ENCODE measurements around the gene JMJD8.

The JMJD8 gene

DNA sequence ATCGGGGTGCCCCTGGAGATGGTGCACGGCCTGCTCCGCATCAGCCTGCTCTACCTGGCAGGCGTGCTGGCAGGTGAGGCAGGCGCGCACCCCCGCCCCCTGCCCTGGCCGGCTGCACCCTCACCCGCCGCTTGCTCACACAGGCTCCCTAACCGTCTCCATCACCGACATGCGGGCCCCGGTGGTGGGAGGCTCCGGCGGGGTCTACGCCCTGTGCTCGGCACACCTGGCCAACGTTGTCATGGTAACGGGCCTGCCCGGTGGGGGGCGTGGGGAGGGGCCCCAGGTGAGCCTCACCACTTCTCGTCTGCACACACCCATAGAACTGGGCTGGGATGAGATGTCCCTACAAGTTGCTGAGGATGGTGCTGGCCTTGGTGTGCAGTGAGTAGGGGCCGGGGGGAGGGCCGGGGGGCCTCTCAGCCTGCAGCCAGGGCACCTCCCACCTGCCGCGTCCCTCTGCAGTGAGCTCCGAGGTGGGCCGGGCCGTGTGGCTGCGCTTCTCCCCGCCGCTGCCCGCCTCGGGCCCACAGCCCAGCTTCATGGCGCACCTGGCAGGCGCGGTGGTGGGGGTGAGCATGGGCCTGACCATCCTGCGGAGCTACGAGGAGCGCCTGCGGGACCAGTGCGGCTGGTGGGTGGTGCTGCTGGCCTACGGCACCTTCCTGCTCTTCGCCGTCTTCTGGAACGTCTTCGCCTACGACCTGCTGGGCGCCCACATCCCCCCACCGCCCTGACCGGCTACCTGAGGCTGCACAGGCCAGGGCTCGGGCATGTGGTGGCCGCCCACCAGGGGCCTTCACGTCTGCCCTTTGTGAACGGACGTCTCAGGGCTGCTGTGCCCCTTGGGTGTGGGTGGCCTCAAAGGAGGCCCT lies 6.6 kb downstream of the JMJD8 start:
- DNase-seq (ENCODE audit: low spot score) = no peak

DNA sequence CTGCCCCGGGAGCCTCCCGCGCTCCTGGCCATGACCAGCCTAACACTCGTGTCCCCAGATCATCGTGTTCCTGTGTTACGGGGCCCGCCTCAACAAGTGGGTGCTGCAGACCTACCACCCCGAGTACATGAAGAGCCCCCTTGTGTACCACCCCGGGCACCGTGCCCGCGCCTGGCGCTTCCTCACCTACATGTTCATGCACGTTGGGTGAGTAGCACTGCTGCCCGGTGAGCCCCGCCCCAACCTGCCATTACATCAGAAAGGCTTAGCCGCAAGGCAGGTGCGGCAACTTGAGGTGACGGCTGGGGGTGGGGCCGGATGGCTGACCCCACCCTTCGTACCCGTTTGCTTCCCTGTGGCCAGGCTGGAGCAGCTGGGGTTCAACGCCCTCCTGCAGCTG lies 7.2 kb downstream of the JMJD8 start:
- DNase-seq (ENCODE audit: low spot score) = no peak

DNA sequence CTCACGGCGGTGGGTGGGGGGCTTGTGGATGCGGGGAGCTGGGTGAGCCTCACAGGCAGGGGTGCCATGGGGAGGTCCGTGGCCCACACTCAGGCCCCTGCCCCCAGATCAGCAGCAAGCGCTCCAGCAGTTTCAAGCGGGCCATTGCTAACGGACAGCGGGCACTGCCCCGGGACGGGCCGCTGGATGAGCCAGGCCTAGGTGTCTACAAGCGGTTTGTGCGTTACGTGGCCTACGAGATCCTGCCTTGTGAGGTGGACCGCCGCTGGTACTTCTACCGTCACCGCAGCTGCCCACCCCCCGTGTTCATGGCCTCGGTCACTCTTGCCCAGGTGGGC lies 7.6 kb downstream of the JMJD8 start:
- DNase-seq (ENCODE audit: low spot score) = no peak

DNA sequence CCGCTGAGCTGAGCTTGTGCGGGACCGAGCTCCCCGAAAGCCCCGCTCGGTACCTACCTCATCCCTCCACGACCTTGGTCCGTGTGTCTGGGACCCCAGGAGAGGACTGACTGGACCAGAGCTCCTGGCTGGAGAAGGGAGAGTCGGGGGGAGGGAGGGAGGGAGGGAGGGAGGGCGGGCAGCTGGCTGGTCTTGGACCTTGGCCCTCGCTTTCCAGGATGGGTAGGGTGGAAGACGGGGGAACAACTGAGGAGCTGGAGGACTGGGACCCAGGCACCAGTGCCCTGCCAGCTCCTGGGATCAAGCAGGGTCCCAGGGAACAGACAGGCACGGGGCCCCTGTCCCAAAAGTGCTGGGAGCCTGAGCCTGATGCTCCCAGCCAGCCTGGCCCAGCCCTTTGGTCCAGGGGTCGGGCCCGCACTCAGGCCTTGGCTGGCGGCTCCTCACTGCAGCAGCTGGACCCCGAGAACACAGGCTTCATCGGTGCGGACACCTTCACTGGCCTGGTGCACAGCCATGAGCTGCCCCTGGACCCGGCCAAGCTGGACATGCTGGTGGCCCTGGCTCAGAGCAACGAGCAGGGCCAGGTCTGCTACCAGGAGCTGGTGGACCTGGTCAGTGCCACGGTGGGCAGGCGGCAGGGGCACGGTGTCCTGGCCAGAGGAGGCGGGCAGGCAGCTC lies 8.1 kb downstream of the JMJD8 start:
- DNase-seq (ENCODE audit: low spot score) = no peak

DNA sequence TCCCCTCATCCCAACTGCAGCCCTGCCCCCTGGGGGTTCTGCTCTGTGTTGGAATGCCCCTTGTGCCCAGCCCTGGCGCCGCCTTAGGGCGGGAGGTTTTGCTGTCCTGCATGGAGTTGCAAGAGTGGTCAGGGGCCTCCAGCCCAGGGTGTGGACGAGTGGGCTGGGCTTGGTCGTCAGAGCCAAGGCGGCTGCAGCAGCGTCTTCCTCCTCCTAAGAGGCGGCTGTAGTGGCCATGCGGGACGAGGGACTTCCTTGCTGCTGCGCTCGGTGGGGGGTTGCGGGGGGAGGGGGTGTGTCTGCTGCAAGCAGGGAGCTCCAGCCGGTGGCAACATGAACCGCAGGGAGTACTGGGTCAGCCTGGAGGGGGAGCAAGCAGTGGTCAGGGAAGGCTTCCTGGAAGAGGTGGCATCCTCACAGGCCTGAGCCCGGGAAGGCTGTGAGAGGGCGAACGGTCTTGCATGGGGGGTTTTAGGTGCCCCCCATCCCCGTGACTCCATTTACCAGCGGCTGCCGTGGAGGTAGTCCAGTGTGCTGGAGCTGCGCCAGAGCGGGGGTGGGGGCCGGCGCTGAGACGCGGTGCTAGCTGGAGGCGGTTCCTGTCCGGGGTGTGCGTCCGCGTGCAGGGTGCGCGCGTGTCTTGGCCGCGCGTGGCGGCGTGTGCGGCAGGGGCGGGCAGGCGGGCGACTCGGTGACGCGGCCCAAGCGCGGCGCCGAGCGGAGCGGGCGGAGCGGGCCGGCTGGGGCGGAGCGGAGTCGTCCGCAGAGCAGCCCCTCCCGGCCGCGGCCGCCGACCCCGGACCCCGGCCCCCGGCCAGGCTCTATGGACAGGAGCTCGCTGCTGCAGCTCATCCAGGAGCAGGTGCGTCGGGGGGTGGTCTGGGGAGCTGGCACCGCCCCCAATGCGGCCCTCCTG lies 8.9 kb downstream of the JMJD8 start, which contains the start of gene RHBDL1:
TSS of gene RHBDL1 (plus strand) at position 704 of the 916 bp plus-strand sequence. CDS start at position 824, 120 bp downstream.
- DNase-seq (ENCODE audit: low spot score) = no peak

DNA sequence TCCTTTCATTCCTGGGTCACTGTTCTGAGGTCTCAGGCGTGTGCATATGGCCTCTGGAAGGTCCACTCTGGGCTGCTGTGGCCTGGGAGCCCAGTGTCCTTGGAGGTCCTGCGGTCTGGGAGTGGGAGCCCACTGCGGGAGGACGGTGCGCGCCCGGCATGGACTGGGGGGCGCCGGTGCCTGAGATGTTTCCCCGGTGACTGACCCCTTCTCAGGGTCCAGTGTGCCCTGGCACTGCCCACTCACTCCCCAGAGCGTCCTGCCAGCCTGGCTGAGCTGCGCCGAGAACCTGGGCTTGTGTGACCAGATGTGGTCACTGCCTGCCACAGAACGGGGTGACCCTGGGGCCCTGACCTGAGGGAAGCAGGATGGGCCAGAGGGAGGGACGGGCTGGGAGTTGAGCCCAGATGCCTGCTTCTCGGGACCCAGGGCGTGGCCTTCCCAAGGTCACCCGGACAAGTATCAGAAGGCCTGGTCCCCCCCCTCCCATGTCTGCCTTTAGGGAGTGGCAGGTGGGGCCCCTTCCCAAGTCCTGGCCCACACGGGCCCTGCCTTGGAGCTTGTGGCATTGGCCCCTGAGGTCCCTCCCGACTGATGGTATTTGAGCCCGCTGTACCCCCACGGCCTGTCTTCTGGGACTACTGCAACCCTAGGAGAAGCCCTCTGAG lies 9.8 kb downstream of the JMJD8 start:
- DNase-seq (ENCODE audit: low spot score) = no peak

DNA sequence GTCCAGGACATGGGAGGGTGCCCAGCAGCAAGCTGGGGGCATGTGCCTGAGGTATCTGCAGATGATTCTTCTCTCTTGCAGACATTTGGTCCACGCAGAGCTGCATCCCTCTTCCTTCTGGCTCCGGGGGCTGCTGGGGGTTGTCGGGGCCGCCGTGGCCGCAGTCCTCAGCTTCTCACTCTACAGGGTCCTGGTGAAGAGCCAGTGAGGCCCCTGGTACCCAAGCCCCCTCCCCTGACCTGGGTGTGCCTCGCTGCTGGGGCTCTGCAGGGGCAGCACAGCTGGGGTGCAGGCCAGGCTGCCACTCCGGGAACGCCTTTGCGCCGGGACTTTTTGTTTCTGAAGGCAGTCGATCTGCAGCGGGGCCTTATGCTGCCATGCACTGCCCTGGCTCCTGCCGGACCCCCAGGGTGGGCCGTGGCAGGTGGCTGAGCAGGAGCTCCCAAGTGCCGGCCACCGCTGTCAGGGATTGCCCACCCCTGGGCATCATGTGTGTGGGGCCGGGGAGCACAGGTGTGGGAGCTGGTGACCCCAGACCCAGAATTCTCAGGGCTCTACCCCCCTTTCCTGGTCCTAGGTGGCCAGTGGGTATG lies 10.6 kb downstream of the JMJD8 start:
- no peak for DNase-seq (ENCODE audit: low spot score)

DNA sequence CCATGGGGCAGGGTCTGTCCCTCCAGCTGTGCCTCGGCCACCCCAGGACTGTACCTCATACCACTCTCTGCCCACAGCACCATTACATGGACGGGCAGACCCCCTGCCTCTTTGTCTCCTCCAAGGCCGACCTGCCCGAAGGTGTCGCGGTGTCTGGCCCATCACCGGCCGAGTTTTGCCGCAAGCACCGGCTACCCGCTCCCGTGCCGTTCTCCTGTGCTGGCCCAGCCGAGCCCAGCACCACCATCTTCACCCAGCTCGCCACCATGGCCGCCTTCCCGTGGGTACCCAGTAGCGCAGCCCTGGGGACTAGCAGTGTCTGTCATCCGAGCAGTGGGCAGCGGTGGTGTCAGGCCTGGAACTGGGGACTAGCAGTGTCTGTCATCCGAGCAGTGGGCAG lies 11.3 kb downstream of the JMJD8 start:
- no peak for DNase-seq (ENCODE audit: low spot score)

DNA sequence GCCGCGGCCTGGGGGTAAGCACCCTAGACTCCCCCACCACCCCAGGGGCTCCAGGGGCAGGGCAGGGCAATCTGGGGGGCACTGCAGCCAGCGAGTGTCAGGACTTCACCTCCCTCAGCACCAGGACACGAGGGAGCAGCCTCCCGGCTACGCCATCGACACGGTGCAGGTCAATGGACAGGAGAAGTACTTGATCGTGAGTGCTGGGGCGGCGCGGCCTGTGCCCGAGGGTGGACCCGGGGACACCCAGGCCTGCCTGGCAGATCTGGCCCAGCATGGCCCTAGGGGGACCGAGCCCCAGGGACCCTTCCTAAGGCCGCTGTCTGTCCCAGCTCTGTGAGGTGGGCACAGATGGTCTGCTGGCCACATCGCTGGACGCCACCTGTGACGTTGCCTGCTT lies 11.8 kb downstream of the JMJD8 start:
- DNase-seq (ENCODE audit: low spot score) = no peak

DNA sequence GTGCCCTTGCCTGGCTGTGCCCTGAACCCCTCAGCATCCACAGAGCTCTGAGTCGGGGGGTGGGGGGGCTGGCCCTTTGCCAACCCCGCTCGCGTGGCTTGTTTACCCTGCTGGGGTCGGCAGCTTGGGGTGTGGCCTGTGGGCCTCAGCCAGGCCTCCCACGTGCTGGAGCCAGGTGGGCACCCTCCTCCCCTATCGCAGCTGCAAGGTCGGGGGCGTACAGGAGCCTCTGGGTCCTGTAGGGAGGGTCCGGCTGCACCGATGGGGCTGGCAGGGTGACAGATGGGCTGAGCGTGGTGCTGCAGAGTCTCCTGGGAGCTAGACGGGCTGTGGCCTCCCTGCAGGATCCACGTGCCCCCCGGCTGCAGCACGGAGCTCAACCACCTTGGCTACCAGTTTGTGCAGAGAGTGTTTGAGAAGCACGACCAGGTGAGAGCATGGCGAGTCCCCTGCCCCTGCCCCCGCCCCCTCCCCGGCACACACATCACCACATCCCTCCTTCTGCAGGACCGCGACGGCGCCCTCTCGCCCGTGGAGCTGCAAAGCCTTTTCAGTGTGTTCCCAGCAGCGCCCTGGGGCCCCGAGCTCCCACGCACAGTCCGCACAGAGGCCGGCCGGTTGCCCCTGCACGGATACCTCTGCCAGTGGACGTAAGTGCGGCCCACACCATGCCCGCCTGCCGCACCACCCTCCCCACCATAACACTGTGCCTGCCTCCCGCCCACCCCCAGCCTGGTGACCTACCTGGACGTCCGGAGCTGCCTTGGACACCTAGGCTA lies 12.6 kb downstream of the JMJD8 start:
- DNase-seq (ENCODE audit: low spot score) = no peak

DNA sequence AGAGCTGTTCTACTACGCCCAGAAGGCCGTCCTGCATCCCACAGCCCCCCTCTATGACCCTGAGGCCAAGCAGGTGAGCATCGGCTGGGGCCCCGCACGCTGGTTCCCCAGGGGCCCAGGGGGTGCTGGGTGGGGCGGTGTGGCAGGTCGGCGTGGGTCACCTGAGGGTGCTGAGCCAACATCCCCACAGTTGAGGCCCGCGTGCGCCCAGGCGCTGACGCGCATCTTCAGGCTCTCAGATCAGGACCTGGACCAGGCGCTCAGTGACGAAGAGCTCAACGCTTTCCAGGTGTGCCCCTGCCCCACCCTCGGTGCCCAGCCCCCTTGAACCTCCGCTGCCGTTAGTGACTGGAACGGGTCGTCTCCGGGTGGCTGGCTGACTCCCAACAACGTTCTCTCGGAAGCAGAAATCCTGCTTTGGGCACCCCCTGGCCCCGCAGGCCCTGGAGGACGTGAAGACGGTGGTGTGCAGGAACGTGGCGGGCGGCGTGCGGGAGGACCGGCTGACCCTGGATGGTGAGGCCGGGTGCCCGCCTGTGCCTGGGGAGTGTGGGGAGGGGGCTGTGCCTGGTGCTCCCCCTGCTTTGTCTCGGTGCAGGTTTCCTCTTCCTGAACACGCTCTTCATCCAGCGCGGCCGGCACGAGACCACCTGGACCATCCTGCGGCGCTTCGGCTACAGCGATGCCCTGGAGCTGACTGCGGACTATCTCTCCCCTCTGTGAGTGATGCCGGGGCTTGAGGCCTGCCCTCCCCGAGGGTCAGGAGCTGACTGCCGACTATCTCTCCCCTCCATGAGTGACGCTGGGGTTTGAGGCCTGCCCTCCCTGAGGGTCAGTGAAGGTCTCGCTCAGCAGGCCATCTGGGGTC lies 13.4 kb downstream of the JMJD8 start:
- no peak for DNase-seq (ENCODE audit: low spot score)

DNA sequence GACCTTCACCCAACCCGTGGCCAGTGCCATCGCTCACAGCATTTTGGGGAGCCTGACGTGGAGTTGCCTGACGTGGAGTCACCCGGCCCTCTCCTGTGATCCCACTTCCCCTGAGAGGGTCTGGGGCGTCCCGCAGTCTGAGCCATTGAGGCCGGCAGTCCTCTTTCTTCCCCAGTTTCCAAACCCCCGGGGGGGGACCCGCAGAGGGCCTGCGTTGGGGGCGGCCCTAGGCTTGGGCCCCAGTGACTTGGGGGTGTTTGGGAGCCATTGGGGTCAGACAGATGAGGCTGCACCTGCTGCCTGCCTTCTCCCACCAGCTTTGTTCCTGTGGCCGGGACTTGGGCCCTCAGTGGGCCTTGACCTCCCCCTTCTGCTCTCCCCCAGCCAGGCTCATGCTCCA lies 14.5 kb downstream of the JMJD8 start:
- DNase-seq (ENCODE audit: low spot score) = no peak

DNA sequence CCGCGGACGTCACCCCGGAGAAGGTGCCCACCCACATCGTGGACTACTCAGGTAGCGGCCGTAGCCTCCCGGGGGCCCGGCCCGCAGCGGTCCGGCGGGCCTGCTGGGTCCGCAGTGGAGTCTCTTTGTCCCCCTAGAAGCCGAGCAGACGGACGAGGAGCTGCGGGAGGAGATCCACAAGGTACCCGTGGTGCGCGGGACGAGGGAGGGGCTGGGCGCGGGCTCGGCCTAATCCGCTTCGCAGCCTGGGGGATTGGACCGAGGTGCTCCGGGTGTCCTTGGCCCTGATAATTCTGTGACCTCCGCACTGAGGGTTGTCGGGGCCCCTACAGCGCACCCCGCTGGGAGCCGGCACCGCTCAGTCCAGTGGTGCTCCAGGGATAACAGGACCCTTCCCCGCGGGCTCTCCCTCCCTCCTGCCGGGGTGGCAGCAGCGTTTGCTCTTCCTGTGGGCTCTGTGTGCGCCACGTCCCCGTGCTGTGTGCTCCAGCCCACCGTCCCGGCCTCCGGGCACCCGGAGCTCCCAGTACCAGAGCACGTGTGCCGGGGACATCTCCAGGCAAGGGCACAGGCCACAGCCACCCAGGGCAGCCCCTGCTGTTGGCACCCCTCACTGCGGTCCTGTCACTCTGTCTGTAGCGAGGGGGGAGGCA lies 15.5 kb downstream of the JMJD8 start:
- DNase-seq (ENCODE audit: low spot score) = no peak

DNA sequence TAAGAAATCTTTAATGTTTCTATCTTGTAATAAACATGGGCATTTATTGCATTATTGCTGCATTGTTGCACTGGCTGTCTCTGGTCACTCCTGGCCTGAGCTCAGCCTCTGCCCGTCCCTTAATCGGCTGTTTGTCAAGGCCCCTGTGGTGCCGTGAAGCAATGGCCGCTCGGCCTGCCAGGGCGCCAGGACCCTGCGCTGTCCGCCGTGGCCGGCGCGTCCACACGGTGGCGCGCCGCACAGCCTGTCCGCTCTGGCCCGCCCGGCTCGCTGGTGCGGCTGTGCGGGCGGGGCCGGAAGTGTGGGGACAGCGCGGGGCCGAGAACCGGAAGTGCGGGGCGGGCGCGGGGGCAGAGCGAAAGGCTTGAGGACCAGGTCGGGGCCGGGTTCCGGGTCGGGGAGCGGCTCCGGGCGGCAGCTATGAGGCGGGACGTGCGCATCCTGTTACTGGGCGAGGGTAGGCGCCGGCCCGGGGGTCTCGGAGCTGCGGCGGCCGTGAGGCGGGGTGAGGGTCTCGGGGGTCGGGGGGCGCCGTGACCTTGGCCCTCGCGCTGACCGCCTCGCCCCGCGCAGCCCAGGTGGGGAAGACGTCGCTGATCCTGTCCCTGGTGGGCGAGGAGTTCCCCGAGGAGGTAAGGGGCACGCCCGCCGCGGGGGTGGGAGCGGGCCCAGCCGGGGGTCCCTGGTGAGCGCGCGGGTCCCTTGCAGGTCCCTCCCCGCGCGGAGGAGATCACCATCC lies 16.2 kb downstream of the JMJD8 start, which contains the start of gene RHOT2:
TSS of gene RHOT2 (plus strand) at position 353 of the 739 bp plus-strand sequence. CDS start at position 421, 68 bp downstream.
- peak; percentile 89 for DNase-seq (ENCODE audit: low spot score)

DNA sequence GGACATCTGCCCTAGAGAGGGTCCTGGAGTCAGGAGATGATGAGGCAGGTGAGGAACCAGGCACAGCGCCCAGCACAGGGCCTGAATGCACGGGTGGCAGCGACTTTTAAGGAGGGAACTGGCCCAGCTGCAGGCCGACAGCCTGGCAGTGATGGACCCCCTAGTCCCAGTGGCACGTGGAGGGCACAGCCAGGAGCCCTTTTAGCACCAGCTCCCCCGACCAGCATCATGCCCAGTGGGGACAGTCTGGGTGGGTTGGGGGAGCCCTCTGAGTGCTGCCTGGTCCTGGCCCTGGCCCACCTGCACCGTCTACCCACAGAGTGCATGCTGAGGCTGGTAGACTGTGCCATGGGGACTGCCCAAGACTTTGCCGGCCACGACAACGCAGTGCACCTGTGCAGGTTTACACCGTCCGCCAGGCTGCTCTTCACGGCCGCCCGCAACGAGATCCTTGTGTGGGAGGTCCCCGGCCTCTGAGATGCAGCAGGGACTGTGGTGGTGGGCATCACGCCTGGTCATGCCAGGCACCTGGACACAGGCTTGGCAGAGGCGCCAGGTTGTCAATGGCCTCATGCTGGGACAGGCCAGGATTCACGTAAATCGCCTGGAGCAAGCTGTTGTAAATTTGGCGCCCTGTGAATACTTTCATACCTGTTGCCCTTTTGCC lies 16.9 kb downstream of the JMJD8 start:
- no peak for DNase-seq (ENCODE audit: low spot score)

DNA sequence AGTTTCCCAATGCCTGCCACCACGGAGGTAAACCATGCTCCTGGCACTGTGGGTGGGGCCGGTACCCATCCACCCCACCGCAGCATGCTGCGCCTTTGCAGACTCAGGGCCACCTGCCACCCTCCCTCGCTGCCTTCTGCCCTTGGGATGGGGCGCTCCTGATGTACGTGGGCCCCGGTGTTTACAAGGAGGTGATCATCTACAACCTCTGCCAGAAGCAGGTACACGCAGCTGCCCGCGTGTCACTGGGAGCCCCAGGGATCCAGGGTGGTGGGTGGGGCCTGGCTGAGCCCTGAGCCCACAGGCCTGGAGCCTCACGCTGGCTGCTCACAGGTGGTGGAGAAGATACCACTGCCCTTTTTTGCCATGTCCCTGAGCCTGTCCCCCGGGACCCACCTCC lies 17.6 kb downstream of the JMJD8 start:
- DNase-seq (ENCODE audit: low spot score) = no peak

DNA sequence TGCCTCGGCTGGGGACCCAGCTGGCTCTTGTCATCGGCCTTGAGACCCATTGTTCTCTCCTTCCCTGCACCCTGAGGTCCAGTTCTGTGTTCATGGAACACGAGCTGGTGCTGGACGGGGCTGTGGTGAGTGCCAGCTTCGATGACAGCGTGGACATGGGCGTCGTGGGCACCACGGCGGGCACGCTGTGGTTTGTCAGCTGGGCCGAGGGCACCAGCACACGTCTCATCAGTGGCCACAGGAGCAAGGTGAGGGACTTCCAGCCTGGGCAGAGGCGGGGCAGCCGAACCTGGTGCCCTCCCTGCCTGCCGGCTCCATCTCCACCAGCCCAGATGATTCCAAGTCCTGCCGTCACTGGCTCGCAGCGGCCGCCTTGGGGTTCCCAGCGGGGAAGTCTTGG lies 21.5 kb downstream of the JMJD8 start:
- no peak for DNase-seq (ENCODE audit: low spot score)

DNA sequence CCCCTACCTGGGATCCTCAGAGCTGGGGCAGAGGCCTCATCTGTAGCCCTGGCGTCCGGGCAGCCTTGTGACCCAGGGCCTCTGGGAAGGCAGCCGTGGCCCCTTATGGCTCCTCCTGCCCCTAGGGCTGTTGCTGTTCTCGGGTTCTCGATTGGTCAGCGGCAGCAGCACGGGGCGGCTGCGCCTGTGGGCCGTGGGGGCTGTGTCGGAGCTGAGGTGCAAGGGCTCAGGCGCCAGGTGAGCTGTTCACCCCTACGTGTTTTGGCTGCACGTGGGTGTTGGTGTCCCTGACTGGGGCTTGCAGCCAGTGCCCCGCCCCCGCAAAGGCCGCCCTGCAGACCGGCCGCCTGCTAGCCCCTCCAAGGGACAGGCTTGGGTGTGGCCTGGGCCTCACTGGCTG lies 22.0 kb downstream of the JMJD8 start:
- no peak for DNase-seq (ENCODE audit: low spot score)

Measured in cerebellar cortex (tissue), 1 donor.